OCI-LY1 (cell line): ENCODE data around the gene USP49.
A peak's percentile ranks its signal among the peaks of the same experiment; 100 is the strongest.

Experiments used
- H2AFZ ChIP-seq: fragments of 200-600 bp; sonication (generic), shearing (Covaris generic); 2 replicates; pipeline ENCODE4 v1.6.0; 2014; ENCODE audit warnings: antibody characterized with exemption, mild to moderate bottlenecking, low read length
- H3F3A ChIP-seq: fragments of 200-600 bp; sonication (generic), shearing (Covaris generic); 2 replicates; pipeline ENCODE4 v1.6.0; 2014; ENCODE audit warnings: mild to moderate bottlenecking, antibody characterized with exemption, low read length, moderate library complexity; ENCODE audit not compliant: insufficient read depth
- H3K27ac ChIP-seq: fragments of 200-600 bp; sonication (generic); 2 replicates; pipeline ENCODE4 v1.5.1; 2014; ENCODE audit warnings: low read length, mixed run types, mild to moderate bottlenecking, low read depth; ENCODE audit not compliant: poor library complexity, severe bottlenecking
- H3K27me3 ChIP-seq: fragments of 200-600 bp; sonication (generic); 2 replicates; pipeline ENCODE4 v1.6.0; 2014; ENCODE audit warnings: antibody characterized with exemption, mild to moderate bottlenecking, low read length, moderate library complexity; ENCODE audit not compliant: insufficient read depth
- H3K36me3 ChIP-seq: fragments of 200-600 bp; sonication (generic); 2 replicates; pipeline ENCODE4 v1.6.1; 2014; ENCODE audit warnings: mild to moderate bottlenecking, antibody characterized with exemption, low read length, moderate library complexity, mixed read lengths; ENCODE audit not compliant: insufficient read depth
- H3K4me1 ChIP-seq: fragments of 200-600 bp; sonication (generic); 2 replicates; pipeline ENCODE4 v1.5.1; 2014; ENCODE audit warnings: mild to moderate bottlenecking, low read length, moderate library complexity; ENCODE audit not compliant: insufficient read depth, severe bottlenecking
- H3K4me2 ChIP-seq: fragments of 200-600 bp; sonication (generic), shearing (Covaris generic); 2 replicates; pipeline ENCODE4 v1.6.1; 2014; ENCODE audit warnings: low read length
- H3K4me3 ChIP-seq: fragments of 200-600 bp; sonication (generic); 2 replicates; pipeline ENCODE4 v1.5.1; 2014; ENCODE audit warnings: low read length, low read depth, mild to moderate bottlenecking, mixed read lengths; ENCODE audit not compliant: poor library complexity, severe bottlenecking
- H3K79me2 ChIP-seq: fragments of 200-600 bp; shearing (Covaris generic); 2 replicates; pipeline ENCODE4 v1.6.1; 2016; ENCODE audit warnings: mixed run types, low read length, mixed read lengths; ENCODE audit not compliant: insufficient read depth
- H3K9ac ChIP-seq: fragments of 200-600 bp; sonication (generic), shearing (Covaris generic); 2 replicates; pipeline ENCODE4 v1.6.1; 2014; ENCODE audit warnings: mild to moderate bottlenecking, low read length, mixed read lengths
- H3K9me2 ChIP-seq: fragments of 200-600 bp; sonication (generic), shearing (Covaris generic); 2 replicates; pipeline ENCODE4 v1.6.1; 2014; ENCODE audit warnings: low read depth, mild to moderate bottlenecking, low read length, mixed read lengths
- H3K9me3 ChIP-seq: fragments of 200-600 bp; shearing (Covaris generic); 2 replicates; pipeline ENCODE4 v1.6.1; 2014; ENCODE audit warnings: low read length, mixed read lengths
- H4K20me1 ChIP-seq: fragments of 200-600 bp; sonication (generic), shearing (Covaris generic); 2 replicates; pipeline ENCODE4 v1.6.0; 2016; ENCODE audit warnings: mild to moderate bottlenecking, low read length; ENCODE audit not compliant: insufficient read depth
- CTCF ChIP-seq: fragments of 200-600 bp; sonication (generic), shearing (Covaris generic); IDR thresholded peaks from 2 replicates; pipeline ENCODE4 v1.5.1; 2017; ENCODE audit warnings: mild to moderate bottlenecking, antibody characterized with exemption, low read length, moderate library complexity, mixed read lengths
- EZH2 ChIP-seq: fragments of 200-600 bp; sonication (generic), shearing (Covaris generic); IDR thresholded peaks from 2 replicates; pipeline ENCODE4 v1.8.0; 2017; ENCODE audit warnings: borderline replicate concordance, mixed run types, mild to moderate bottlenecking, antibody characterized with exemption, low read length, moderate library complexity, mixed read lengths

Gene USP49

GRCh38 chr6:41811095-41811494 is 84.1 kb downstream of the USP49 start:
- H3K9me2 ChIP-seq = no peaks in the 10 kb centered on the region
- no peak overlapping the region for H2AFZ ChIP-seq
- no peak overlapping the region for H3K4me3 ChIP-seq
- H3K27ac ChIP-seq = no peak overlapping the region
- H3K79me2 ChIP-seq = no peaks in the 10 kb centered on the region
- H3K27me3 ChIP-seq = no peaks in the 10 kb centered on the region
- no peaks in the 10 kb centered on the region for H3K4me1 ChIP-seq
- TF ChIP-seq CTCF = no peak
- no peak for TF ChIP-seq EZH2
- H3K9ac ChIP-seq = no peak overlapping the region
- peaks cover 10% of the 10 kb centered on the region for H3K36me3 ChIP-seq
- H3F3A ChIP-seq = peaks cover 5% of the 10 kb centered on the region
- no peak overlapping the region for H3K4me2 ChIP-seq
- no peaks in the 10 kb centered on the region for H4K20me1 ChIP-seq
- no peaks in the 10 kb centered on the region for H3K9me3 ChIP-seq

- Histone ChIP-seq H3K4me1 (no peaks in the 10 kb centered on the region), H4K20me1 (no peaks in the 10 kb centered on the region), H3K9ac (no peak overlapping the region), H3K36me3 (peaks cover 24% of the 10 kb centered on the region), H3K4me2 (no peak overlapping the region), H3K4me3 (no peak overlapping the region), H3F3A (no peaks in the 10 kb centered on the region), H3K79me2 (no peaks in the 10 kb centered on the region), H2AFZ (no peak overlapping the region), H3K9me2 (no peaks in the 10 kb centered on the region), H3K27ac (no peak overlapping the region), H3K9me3 (no peaks in the 10 kb centered on the region), H3K27me3 (no peaks in the 10 kb centered on the region)
- TF ChIP-seq EZH2 (no peak), CTCF (no peak)
These were observed 89.1 kb downstream of the USP49 start for GRCh38 chr6:41805830-41806774.

GRCh38 chr6:41801380-41801779 is 93.8 kb downstream of the USP49 start:
- peaks cover 59% of the 10 kb centered on the region for H3K36me3 ChIP-seq
- no peaks in the 10 kb centered on the region for H3K79me2 ChIP-seq
- H3K27ac ChIP-seq = no peak overlapping the region
- no peaks in the 10 kb centered on the region for H3K27me3 ChIP-seq
- no peaks in the 10 kb centered on the region for H3K9me2 ChIP-seq
- H2AFZ ChIP-seq = no peak overlapping the region
- no peak overlapping the region for H3K4me3 ChIP-seq
- H4K20me1 ChIP-seq = no peaks in the 10 kb centered on the region
- no peaks in the 10 kb centered on the region for H3K9me3 ChIP-seq
- H3K9ac ChIP-seq = no peak overlapping the region
- H3K4me1 ChIP-seq = no peaks in the 10 kb centered on the region
- no peaks in the 10 kb centered on the region for H3F3A ChIP-seq
- TF ChIP-seq EZH2 (no peak), CTCF (peak; percentile 50; the same call in 1 of the 2 replicates)
- H3K4me2 ChIP-seq = no peak overlapping the region
